Measurements from ENCODE around the gene BAX. TPM values are rescaled to one million over a fixed set of nuclear protein-coding genes. Genes with fewer than 3 reads are reported as not detected.

Gene BAX
- total and polyA plus RNA-seq, 2 of the 13 experiments (the other 11 are each of a cell fraction or from before 2014, with no cell fraction given), result 139 to 176 TPM

- no peak for TF ChIP-seq SP1 (IDR thresholded peaks at IDR 0.05)
- peak; percentile 37; the same call in 1 of the 2 replicates for TF ChIP-seq SP1 (CRISPR knock-in tag; IDR thresholded peaks at IDR 0.05)
- peak; percentile 50 for TF ChIP-seq ZBTB43 (CRISPR knock-in tag; conservative IDR thresholded peaks at IDR 0.05)
- TF ChIP-seq ERF (CRISPR knock-in tag; IDR thresholded peaks at IDR 0.05), result peak; percentile 79
- TF ChIP-seq TSC22D2 (CRISPR knock-in tag; IDR thresholded peaks at IDR 0.05; ENCODE audit: borderline replicate concordance), result peak; percentile 55; the same call in 1 of the 2 replicates
- TF ChIP-seq, protein P1, sequence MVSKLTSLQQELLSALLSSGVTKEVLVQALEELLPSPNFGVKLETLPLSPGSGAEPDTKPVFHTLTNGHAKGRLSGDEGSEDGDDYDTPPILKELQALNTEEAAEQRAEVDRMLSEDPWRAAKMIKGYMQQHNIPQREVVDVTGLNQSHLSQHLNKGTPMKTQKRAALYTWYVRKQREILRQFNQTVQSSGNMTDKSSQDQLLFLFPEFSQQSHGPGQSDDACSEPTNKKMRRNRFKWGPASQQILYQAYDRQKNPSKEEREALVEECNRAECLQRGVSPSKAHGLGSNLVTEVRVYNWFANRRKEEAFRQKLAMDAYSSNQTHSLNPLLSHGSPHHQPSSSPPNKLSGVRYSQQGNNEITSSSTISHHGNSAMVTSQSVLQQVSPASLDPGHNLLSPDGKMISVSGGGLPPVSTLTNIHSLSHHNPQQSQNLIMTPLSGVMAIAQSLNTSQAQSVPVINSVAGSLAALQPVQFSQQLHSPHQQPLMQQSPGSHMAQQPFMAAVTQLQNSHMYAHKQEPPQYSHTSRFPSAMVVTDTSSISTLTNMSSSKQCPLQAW (CRISPR knock-in tag; IDR thresholded peaks at IDR 0.05), result peak; percentile 79
- peak; percentile 59 for TF ChIP-seq SPEN (CRISPR knock-in tag; IDR thresholded peaks at IDR 0.05; ENCODE audit: low read depth)
- TF ChIP-seq ZNF737 (CRISPR knock-in tag; IDR thresholded peaks at IDR 0.05; ENCODE audit: borderline replicate concordance), result no peak
- no peak for TF ChIP-seq ZNF17 (CRISPR knock-in tag; IDR thresholded peaks at IDR 0.05)
- no peak for TF ChIP-seq ZFP41 (CRISPR knock-in tag; IDR thresholded peaks at IDR 0.05; ENCODE audit: borderline replicate concordance)
- TF ChIP-seq, protein P2, sequence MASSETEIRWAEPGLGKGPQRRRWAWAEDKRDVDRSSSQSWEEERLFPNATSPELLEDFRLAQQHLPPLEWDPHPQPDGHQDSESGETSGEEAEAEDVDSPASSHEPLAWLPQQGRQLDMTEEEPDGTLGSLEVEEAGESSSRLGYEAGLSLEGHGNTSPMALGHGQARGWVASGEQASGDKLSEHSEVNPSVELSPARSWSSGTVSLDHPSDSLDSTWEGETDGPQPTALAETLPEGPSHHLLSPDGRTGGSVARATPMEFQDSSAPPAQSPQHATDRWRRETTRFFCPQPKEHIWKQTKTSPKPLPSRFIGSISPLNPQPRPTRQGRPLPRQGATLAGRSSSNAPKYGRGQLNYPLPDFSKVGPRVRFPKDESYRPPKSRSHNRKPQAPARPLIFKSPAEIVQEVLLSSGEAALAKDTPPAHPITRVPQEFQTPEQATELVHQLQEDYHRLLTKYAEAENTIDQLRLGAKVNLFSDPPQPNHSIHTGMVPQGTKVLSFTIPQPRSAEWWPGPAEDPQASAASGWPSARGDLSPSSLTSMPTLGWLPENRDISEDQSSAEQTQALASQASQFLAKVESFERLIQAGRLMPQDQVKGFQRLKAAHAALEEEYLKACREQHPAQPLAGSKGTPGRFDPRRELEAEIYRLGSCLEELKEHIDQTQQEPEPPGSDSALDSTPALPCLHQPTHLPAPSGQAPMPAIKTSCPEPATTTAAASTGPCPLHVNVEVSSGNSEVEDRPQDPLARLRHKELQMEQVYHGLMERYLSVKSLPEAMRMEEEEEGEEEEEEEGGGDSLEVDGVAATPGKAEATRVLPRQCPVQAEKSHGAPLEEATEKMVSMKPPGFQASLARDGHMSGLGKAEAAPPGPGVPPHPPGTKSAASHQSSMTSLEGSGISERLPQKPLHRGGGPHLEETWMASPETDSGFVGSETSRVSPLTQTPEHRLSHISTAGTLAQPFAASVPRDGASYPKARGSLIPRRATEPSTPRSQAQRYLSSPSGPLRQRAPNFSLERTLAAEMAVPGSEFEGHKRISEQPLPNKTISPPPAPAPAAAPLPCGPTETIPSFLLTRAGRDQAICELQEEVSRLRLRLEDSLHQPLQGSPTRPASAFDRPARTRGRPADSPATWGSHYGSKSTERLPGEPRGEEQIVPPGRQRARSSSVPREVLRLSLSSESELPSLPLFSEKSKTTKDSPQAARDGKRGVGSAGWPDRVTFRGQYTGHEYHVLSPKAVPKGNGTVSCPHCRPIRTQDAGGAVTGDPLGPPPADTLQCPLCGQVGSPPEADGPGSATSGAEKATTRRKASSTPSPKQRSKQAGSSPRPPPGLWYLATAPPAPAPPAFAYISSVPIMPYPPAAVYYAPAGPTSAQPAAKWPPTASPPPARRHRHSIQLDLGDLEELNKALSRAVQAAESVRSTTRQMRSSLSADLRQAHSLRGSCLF (CRISPR knock-in tag; IDR thresholded peaks at IDR 0.05; ENCODE audit: borderline replicate concordance), result no peak; the same call in 1 of the 2 replicates
- TF ChIP-seq HNRNPK (IDR thresholded peaks at IDR 0.05; ENCODE audit: low read depth, low read length, poor library complexity, severe bottlenecking), result peak; percentile 77
- TF ChIP-seq TARDBP (CRISPR knock-in tag; IDR thresholded peaks at IDR 0.05), result no peak; the same call in 1 of the 2 replicates
- no peak for TF ChIP-seq ZNF562 (CRISPR knock-in tag; IDR thresholded peaks at IDR 0.05; ENCODE audit: borderline replicate concordance)
- TF ChIP-seq NR1H2 (CRISPR knock-in tag; IDR thresholded peaks at IDR 0.05; ENCODE audit: borderline replicate concordance, low read depth), result peak; percentile 48; the same call in 1 of the 2 replicates
- peak; percentile 71 for TF ChIP-seq ZSCAN25 (CRISPR knock-in tag; IDR thresholded peaks at IDR 0.05)
- TF ChIP-seq DPF2 (CRISPR knock-in tag; IDR thresholded peaks at IDR 0.05; ENCODE audit: borderline replicate concordance, low read depth), result no peak
- no peak for TF ChIP-seq BHLHE40 (IDR thresholded peaks at IDR 0.05; ENCODE audit: low read length)
- no peak; the same call in 1 of the 2 replicates for TF ChIP-seq MZF1 (CRISPR knock-in tag; IDR thresholded peaks at IDR 0.05; ENCODE audit: borderline replicate concordance)
Measured at GRCh38 chr19:48962029-48962848, 7.6 kb downstream of the BAX start (continued).
